Mesendoderm (in vitro differentiated cells): ENCODE data around the gene PIK3R3.

ENCODE experiments used
- DNase-seq: peaks from one replicate; pipeline ENCODE4 v3.0.0; 2013
- H2AK5ac ChIP-seq: 2 replicates; pipeline ENCODE4 v1.6.1; 2013; ENCODE audit warnings: low read length, inconsistent platforms
- H2BK120ac ChIP-seq: 2 replicates; pipeline ENCODE4 v1.6.1; 2013; ENCODE audit warnings: low read depth, mild to moderate bottlenecking, low read length, moderate library complexity, mixed read lengths
- H2BK15ac ChIP-seq: replicated peaks from 2 replicates; pipeline ENCODE4 v1.6.1; 2013; ENCODE audit warnings: low read depth, mild to moderate bottlenecking, moderate library complexity
- H2BK5ac ChIP-seq: 2 replicates; pipeline ENCODE4 v1.6.1; 2013; ENCODE audit warnings: low read length, inconsistent platforms
- H3K18ac ChIP-seq: 2 replicates; pipeline ENCODE4 v1.6.1; 2013; ENCODE audit warnings: mild to moderate bottlenecking, low read length, mixed read lengths
- H3K23ac ChIP-seq: one replicate; pipeline ENCODE4 v1.6.1; 2013; ENCODE audit warnings: low read length
- H3K27ac ChIP-seq: 2 replicates; pipeline ENCODE4 v1.5.1; 2013; ENCODE audit warnings: low read depth, mild to moderate bottlenecking, inconsistent platforms, low read length, moderate library complexity
- H3K27me3 ChIP-seq: 2 replicates; pipeline ENCODE4 v1.6.1; 2013; ENCODE audit warnings: low read length, control low read depth, mild to moderate bottlenecking, inconsistent platforms; ENCODE audit not compliant: insufficient read depth, poor library complexity
- H3K36me3 ChIP-seq: 2 replicates; pipeline ENCODE4 v1.6.1; 2013; ENCODE audit warnings: low read length, inconsistent platforms; ENCODE audit not compliant: control insufficient read depth, insufficient read depth
- H3K4ac ChIP-seq: one replicate; pipeline ENCODE4 v1.6.1; 2013; ENCODE audit warnings: low read depth, mild to moderate bottlenecking, low read length, moderate library complexity
- H3K4me1 ChIP-seq: 2 replicates; pipeline ENCODE4 v1.6.1; 2013; ENCODE audit warnings: low read depth, low read length, inconsistent platforms; ENCODE audit not compliant: control insufficient read depth
- H3K4me2 ChIP-seq: 2 replicates; pipeline ENCODE4 v1.6.1; 2013; ENCODE audit warnings: low read length
- H3K4me3 ChIP-seq: 2 replicates; pipeline ENCODE4 v1.5.1; 2013; ENCODE audit warnings: mild to moderate bottlenecking, low read length
- H3K56ac ChIP-seq: one replicate; pipeline ENCODE4 v1.6.1; 2013; ENCODE audit warnings: low read length
- H3K79me1 ChIP-seq: 2 replicates; pipeline ENCODE4 v1.6.1; 2013; ENCODE audit warnings: low read length, inconsistent platforms
- H3K79me2 ChIP-seq: 2 replicates; pipeline ENCODE4 v1.6.1; 2013; ENCODE audit warnings: mild to moderate bottlenecking, low read length; ENCODE audit not compliant: control insufficient read depth, insufficient read depth
- H3K9ac ChIP-seq: 2 replicates; pipeline ENCODE4 v1.6.1; 2013; ENCODE audit warnings: low read length, inconsistent platforms
- H4K5ac ChIP-seq: one replicate; pipeline ENCODE4 v1.6.1; 2013; ENCODE audit warnings: low read length
- H4K8ac ChIP-seq: one replicate; pipeline ENCODE4 v1.6.1; 2013; ENCODE audit warnings: low read depth, mild to moderate bottlenecking, control low read depth, low read length, moderate library complexity
- WGBS: extraction: QIAGEN DNeasy Blood & Tissue Kit; methylation state at CpG from one replicate; pipeline ENCODE4 v1.1.7; 2013; ENCODE audit warnings: low lambda C conversion rate, missing lambda C conversion rate; ENCODE audit not compliant: insufficient coverage; ENCODE audit errors: extremely low coverage; 5-methylcytosine and 5-hydroxymethylcytosine counted together

The PIK3R3 gene

GRCh38 chr1:46130121-46130520 lies 2.3 kb downstream of the PIK3R3 start:
- Histone ChIP-seq H3K4me3 (no peak overlapping the region), H3K23ac (no peak overlapping the region), H3K4me2 (no peak overlapping the region), H2BK120ac (no peak overlapping the region), H4K5ac (no peak overlapping the region), H3K18ac (no peak overlapping the region), H3K27ac (no peak overlapping the region), H3K4ac (no peak overlapping the region), H3K79me1 (no peaks in the 10 kb centered on the region), H4K8ac (no peak overlapping the region), H3K9ac (no peak overlapping the region), H2BK15ac (no peak overlapping the region), H3K36me3 (no peaks in the 10 kb centered on the region), H3K56ac (no peak overlapping the region), H3K79me2 (no peaks in the 10 kb centered on the region), H3K27me3 (no peaks in the 10 kb centered on the region), H2AK5ac (no peak overlapping the region), H2BK5ac (no peak overlapping the region), H3K4me1 (peaks cover 8% of the 10 kb centered on the region)
- DNase-seq: no peak
- no CpG with 5 or more reads among the region's 1 CpG for WGBS

- Histone ChIP-seq H3K79me1 (no peaks in the 10 kb centered on the region), H3K27ac (no peak overlapping the region), H3K27me3 (no peaks in the 10 kb centered on the region), H3K4me3 (no peak overlapping the region), H3K9ac (no peak overlapping the region), H3K23ac (no peak overlapping the region), H3K18ac (no peak overlapping the region), H2BK120ac (no peak overlapping the region), H2BK5ac (no peak overlapping the region), H2BK15ac (no peak overlapping the region), H3K4ac (no peak overlapping the region), H4K8ac (peak overlapping the region; percentile 28), H3K36me3 (no peaks in the 10 kb centered on the region), H4K5ac (no peak overlapping the region), H3K4me2 (no peak overlapping the region), H3K56ac (no peak overlapping the region), H3K4me1 (no peaks in the 10 kb centered on the region), H3K79me2 (no peaks in the 10 kb centered on the region), H2AK5ac (no peak overlapping the region)
- no peak for DNase-seq
- no CpG with 5 or more reads among the region's 3 CpGs for WGBS
Observed at GRCh38 chr1:46128344-46128743, 4.1 kb downstream of the PIK3R3 start.

- no peak overlapping the region for H3K4me3 ChIP-seq
Observed at GRCh38 chr1:46118856-46119255, 13.6 kb downstream of the PIK3R3 start.

GRCh38 chr1:46117810-46118494 lies 14.5 kb downstream of the PIK3R3 start:
- Histone ChIP-seq H3K23ac (no peak overlapping the region), H3K4me3 (no peak overlapping the region), H3K4me2 (no peak overlapping the region), H3K18ac (no peak overlapping the region), H2BK120ac (no peak overlapping the region), H3K9ac (no peak overlapping the region), H4K8ac (no peak overlapping the region), H3K27me3 (no peaks in the 10 kb centered on the region), H4K5ac (no peak overlapping the region), H3K4me1 (no peaks in the 10 kb centered on the region), H3K36me3 (no peaks in the 10 kb centered on the region), H3K79me1 (no peaks in the 10 kb centered on the region), H3K79me2 (no peaks in the 10 kb centered on the region), H3K4ac (no peak overlapping the region), H2AK5ac (no peak overlapping the region), H2BK15ac (no peak overlapping the region), H3K56ac (no peak overlapping the region), H2BK5ac (no peak overlapping the region), H3K27ac (no peak overlapping the region)
- WGBS: no CpG with 5 or more reads among the region's 5 CpGs
- no peak for DNase-seq

More at GRCh38 chr1:46118856-46119255, 13.6 kb downstream of the PIK3R3 start:
- Histone ChIP-seq H4K5ac (no peak overlapping the region), H2BK15ac (no peak overlapping the region), H3K23ac (no peak overlapping the region), H3K79me2 (no peaks in the 10 kb centered on the region), H3K9ac (no peak overlapping the region), H2BK5ac (no peak overlapping the region), H4K8ac (no peak overlapping the region), H3K18ac (no peak overlapping the region), H3K79me1 (no peaks in the 10 kb centered on the region), H2BK120ac (no peak overlapping the region), H3K27me3 (no peaks in the 10 kb centered on the region), H3K4me2 (no peak overlapping the region), H3K4me1 (no peaks in the 10 kb centered on the region), H2AK5ac (no peak overlapping the region), H3K56ac (no peak overlapping the region), H3K36me3 (no peaks in the 10 kb centered on the region), H3K27ac (no peak overlapping the region), H3K4ac (no peak overlapping the region)
- no peak for DNase-seq

GRCh38 chr1:46114925-46115603 lies 17.4 kb downstream of the PIK3R3 start:
- Histone ChIP-seq H3K23ac (no peak overlapping the region), H3K4me2 (no peak overlapping the region), H3K56ac (no peak overlapping the region), H2BK15ac (no peak overlapping the region), H2BK120ac (no peak overlapping the region), H3K27me3 (no peaks in the 10 kb centered on the region), H3K18ac (no peak overlapping the region), H3K9ac (no peak overlapping the region), H3K4me1 (no peaks in the 10 kb centered on the region), H3K4me3 (no peak overlapping the region), H3K27ac (no peak overlapping the region), H3K36me3 (no peaks in the 10 kb centered on the region), H3K79me1 (no peaks in the 10 kb centered on the region), H4K5ac (no peak overlapping the region), H3K79me2 (no peaks in the 10 kb centered on the region), H2BK5ac (no peak overlapping the region), H3K4ac (no peak overlapping the region), H2AK5ac (no peak overlapping the region), H4K8ac (no peak overlapping the region)
- no CpG with 5 or more reads among the region's 2 CpGs for WGBS
- no peak for DNase-seq

GRCh38 chr1:46113948-46114347 lies 18.5 kb downstream of the PIK3R3 start:
- Histone ChIP-seq H3K18ac (no peak overlapping the region), H3K9ac (no peak overlapping the region), H3K36me3 (no peaks in the 10 kb centered on the region), H2BK5ac (no peak overlapping the region), H3K4me3 (no peak overlapping the region), H4K5ac (no peak overlapping the region), H3K4me2 (no peak overlapping the region), H2BK15ac (no peak overlapping the region), H3K79me2 (no peaks in the 10 kb centered on the region), H3K56ac (no peak overlapping the region), H2AK5ac (no peak overlapping the region), H4K8ac (no peak overlapping the region), H3K4ac (no peak overlapping the region), H3K4me1 (no peaks in the 10 kb centered on the region), H3K27me3 (no peaks in the 10 kb centered on the region), H3K23ac (no peak overlapping the region), H3K79me1 (peaks cover 2% of the 10 kb centered on the region), H2BK120ac (no peak overlapping the region), H3K27ac (no peak overlapping the region)
- WGBS: no CpG with 5 or more reads among the region's 5 CpGs
- DNase-seq: no peak
